Uterus (tissue), 2 donors: Measurements from ENCODE around the gene BBC3.

ENCODE experiments used
- POLR2A ChIP-seq, 2 donors: fragments of 450-650 bp; IDR thresholded peaks; one replicate each; pipeline ENCODE4 v1.6.1; 2016; ENCODE audit warnings: antibody characterized with exemption in 2 of 2, mild to moderate bottlenecking in 1 of 2, moderate library complexity in 1 of 2
- TF ChIP-seq, protein P1 (sequence below), 4 experiments: fragments of 200-600 bp in 2 of 4; fragments of 450-650 bp in 2 of 4; sonication (generic) in 2 of 4; IDR thresholded peaks; one replicate each; pipeline ENCODE4 v1.5.1; 2016 to 2019; ENCODE audit warnings: antibody characterized with exemption in 4 of 4, mild to moderate bottlenecking in 2 of 4, moderate library complexity in 1 of 4

GRCh38 chr19:47176071-47176626, 54.9 kb downstream of the BBC3 start:
- TF ChIP-seq, protein P1, sequence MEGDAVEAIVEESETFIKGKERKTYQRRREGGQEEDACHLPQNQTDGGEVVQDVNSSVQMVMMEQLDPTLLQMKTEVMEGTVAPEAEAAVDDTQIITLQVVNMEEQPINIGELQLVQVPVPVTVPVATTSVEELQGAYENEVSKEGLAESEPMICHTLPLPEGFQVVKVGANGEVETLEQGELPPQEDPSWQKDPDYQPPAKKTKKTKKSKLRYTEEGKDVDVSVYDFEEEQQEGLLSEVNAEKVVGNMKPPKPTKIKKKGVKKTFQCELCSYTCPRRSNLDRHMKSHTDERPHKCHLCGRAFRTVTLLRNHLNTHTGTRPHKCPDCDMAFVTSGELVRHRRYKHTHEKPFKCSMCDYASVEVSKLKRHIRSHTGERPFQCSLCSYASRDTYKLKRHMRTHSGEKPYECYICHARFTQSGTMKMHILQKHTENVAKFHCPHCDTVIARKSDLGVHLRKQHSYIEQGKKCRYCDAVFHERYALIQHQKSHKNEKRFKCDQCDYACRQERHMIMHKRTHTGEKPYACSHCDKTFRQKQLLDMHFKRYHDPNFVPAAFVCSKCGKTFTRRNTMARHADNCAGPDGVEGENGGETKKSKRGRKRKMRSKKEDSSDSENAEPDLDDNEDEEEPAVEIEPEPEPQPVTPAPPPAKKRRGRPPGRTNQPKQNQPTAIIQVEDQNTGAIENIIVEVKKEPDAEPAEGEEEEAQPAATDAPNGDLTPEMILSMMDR (IDR thresholded peaks at IDR 0.05): no peak
- no peak for TF ChIP-seq POLR2A (IDR thresholded peaks at IDR 0.05)
